Measurements from ENCODE around the gene MMP17.
"Not testable (repeated sequence)": the region's sequence is repeated elsewhere in the genome, so short reads cannot be mapped to it uniquely, and the experiment has no call there.

MMP17 gene

GRCh38 chr12:131865180-131865875 lies 37.1 kb downstream of the MMP17 start:
- DNase-seq (ENCODE audit: low spot score) = no peak

- no peak for DNase-seq (ENCODE audit: low spot score)
Observed at GRCh38 chr12:131867471-131867870, 39.3 kb downstream of the MMP17 start.

DNA sequence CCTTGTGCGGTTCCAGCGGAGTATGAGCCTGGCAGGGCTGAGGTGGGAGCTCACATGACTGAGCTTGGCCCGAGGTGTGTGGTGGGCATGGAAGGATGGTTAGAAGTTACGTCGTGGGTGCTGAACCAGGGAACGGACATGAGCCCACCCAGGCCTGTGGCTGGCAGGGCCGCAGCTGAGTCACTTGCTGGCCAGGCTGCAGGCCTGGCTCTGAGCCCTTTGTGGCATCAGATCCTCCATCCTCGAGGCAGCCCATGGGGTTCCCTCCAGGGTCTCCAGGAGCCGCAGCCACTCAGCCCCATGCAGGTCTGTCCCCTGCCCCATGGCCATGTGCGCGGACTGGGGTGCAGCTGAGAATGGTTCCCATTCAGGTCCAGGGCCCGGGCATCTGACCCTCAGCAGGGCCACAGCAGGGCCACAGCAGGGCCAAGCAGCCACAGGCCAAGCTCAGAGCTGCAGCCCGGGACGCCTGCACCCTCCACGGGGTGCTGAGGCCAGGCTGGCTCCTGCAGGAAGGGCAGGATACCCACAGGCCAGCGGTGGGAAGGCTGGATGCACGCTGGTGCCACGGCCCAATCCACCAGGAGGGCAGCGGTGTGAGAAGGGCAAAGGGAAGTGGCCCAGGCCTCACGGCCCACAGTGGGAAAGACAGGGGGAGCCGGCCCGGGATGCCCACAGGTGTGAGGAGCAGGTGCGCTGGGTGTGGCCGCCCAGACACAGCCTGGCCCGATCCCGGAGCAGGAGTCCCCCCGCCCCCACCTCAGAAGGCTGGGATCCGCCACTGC lies 39.9 kb downstream of the MMP17 start:
- no peak for DNase-seq (ENCODE audit: low spot score)

DNA sequence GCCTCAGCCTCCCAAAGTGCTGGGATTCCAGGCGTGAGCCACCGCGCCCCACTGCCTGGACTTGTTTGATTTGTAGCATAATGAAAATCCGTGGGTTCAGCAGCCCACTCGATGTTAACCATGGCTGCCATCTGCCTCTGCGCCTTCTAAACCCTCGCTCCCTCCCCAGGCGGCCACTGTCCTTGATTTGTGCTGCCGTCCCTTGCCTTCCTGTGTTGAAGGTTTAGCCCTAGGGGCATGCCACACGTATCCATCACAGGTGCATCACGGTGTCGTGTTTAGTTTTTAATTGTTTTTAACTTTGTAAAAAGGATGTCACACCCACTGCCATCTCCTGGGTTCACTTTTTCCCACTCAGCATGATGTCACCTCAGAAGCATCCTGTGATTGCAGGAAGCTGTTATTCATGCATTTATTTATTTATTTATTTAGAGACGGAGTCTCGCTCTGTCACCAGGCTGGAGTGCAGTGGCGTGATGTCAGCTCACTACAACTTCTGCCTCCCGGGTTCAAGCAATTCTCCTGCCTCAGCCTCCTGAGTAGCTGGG lies 41.8 kb downstream of the MMP17 start:
- no peak for DNase-seq (ENCODE audit: low spot score)

DNA sequence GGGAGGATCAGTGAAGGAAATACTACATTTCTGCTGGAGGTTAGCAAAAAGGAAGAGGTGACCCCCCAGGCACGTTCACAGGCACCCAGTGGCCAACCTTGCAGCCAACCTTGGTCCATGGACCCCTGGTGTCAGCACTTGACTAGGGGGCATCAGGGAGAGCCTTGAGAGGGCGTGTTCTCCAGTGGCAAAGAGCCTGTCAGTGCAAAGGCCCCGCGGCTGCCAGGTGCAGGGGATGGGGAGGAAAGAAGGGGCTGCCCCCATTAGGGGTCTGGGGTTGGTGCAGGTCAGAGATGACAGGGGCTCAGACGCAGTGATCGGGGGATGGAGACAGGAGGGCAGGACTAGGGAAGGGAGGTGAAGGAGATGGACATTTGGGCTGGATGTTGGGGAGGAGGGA lies 43.5 kb downstream of the MMP17 start:
- DNase-seq (ENCODE audit: low spot score) = no peak

- DNase-seq (ENCODE audit: low spot score) = no peak
Observed at GRCh38 chr12:131872154-131873051, 44.2 kb downstream of the MMP17 start.

DNA sequence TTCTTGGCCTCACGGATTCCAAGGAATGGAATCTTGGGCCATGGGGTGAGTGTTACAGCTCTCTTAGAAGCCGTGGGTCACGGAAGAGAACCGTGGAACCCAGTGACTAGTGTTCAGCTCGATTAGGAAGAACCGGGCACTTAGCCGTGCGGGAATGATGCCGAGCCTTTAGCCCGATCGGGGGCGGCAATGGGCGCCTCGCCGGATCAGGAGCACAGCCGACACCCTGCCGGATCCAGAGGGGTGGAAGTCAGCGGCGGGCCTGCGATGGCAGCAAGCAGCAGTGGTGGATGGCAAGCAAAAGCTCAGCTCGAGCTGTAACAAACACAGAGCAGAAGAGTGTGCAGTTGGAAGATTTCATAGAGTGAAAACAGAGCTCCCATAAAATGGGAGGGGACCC lies 45.1 kb downstream of the MMP17 start:
- no peak for DNase-seq (ENCODE audit: low spot score)

DNA sequence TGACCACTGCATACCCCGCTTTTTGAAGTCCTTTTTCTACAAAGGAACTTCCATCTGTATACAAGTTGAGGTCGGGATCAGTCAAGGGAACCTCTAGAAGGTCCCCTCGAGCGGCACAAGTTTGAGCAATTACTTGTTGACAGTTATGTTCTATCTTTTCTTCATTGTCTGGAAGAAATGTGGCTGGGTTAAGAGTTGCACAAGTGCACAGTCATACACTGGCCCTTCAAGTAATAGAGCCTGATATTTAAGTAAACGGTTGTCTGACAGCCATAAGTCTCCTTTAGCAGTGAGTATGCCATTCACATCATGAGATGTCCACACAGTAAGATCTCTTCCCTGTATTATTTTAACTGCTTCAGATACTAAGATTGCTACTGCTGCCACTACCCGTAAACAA lies 46.8 kb downstream of the MMP17 start:
- not testable (repeated sequence) for DNase-seq (ENCODE audit: low spot score)

DNA sequence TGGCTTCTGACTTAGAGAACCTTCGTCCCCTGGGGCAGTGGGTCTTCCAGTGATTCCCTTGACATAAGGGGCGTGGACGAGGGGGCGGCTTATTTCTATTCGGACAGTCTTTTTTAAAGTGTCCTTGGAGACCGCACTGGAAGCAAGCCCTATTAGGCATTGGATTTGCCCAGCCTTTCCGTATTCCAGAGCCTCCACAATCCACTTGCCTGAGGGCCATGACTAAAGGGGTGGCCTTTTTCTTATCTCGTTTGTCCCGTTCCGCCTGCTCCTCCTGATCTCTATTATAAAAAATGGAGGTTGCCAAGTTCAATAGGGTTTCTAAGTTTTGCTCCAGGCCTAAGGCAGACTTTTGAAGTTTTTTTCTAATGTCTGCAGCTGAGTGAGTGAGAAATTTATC lies 49.0 kb downstream of the MMP17 start:
- DNase-seq (ENCODE audit: low spot score) = not testable (repeated sequence)

DNA sequence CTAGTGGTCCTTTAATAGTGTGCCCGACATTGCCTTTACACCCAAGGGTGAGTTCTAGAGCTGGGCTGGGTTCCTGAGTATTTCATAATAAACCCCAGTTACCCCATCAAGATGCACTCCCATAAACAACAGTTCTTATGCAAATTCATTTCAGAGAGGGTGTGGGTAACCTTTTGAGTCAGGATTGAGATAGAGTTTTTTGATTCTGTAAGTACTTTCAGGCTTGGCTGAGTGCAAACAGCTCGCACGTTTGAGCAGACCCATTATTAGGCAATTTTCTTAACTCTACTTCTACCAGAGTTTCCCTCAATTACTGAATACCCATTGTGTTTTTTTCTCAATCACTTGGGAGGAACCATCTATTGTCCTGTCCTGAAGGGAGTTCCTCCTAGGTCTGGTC lies 50.2 kb downstream of the MMP17 start:
- DNase-seq (ENCODE audit: low spot score) = not testable (repeated sequence)

DNA sequence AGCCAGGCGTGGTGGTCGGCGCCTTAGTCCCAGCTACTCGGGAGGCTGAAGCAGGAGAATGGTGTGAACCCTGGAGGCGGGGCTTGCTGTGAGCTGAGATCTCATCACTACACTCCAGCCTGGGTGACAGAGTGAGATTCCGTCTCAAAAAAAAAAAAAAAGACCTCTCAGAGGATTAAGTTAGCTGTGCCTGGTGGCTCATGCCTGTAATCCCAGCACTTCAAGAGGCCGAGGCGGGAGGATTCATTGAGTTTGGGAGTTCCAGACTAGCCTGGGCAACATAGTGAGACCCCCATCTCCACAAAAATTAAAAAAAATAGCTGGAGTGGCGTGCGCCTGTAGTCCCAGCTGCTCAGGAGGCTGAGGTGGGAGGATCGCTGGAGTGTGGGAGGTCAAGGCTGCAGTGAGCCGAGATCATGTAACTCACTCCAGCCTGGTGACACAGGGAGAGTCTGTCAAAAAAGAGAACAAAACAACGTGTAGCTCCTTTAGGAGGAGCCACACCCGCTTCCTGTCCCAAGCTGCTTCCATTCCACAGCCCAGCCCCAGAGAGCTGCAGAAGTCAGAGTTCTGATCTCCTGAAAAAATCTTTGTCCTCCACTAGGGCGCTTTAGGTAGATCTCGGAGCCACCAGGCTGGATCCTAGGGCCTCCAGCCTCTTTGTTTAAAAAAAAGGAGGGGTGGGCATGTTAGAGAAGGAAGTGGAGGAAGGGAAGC lies 54.8 kb downstream of the MMP17 start:
- peak; percentile 20 for DNase-seq (ENCODE audit: low spot score)

- no peak for DNase-seq (ENCODE audit: low spot score)
Observed at GRCh38 chr12:131883521-131883900, 55.3 kb downstream of the MMP17 start.

DNA sequence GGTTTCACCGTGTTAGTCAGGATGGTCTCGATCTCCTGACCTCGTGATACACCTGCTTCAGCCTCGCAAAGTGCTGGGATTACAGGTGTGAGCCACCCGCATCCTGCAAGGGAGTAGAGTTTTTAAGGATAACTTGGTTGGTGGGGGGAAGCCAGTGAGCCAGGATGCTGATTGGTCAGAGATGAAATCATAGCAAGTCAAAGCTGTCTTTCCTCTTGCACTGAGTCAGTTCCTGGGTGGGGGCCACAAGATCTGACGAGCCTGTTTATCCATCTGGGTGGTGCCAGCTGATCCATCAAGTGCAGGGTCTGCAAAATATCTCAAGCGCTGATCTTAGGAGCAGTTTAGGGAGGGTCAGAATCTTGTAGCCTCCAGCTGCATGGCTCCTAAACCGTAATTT lies 56.9 kb downstream of the MMP17 start:
- DNase-seq (ENCODE audit: low spot score) = not testable (repeated sequence)

- no peak for DNase-seq (ENCODE audit: low spot score)
Observed at GRCh38 chr12:131885543-131886057, 57.4 kb downstream of the MMP17 start.

DNA sequence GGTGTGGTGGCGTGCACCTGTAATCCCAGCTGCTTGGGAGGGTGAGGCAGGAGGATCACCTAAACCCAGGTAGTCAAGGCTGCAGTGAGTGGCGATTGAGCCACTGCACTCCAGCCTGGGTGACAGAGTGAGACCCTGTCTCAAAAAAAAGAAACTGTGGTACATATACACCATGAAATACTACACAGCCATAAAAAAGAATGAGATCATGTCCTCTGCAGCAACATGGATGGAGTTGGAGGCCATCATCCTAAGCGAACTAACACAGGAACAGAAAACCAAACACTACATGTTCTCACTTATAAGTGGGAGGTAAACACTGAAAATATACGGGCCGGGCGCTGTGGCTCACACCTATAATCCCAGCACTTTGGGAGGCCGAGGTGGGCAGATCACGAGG lies 63.5 kb downstream of the MMP17 start:
- DNase-seq (ENCODE audit: low spot score) = not testable (repeated sequence)

- peak; percentile 7 for DNase-seq (ENCODE audit: low spot score)
Observed at GRCh38 chr12:131892711-131893604, 64.8 kb downstream of the MMP17 start.

GRCh38 chr12:131893605-131894312 lies 65.6 kb downstream of the MMP17 start:
- DNase-seq (ENCODE audit: low spot score) = peak; percentile 3

- DNase-seq (ENCODE audit: low spot score) = peak; percentile 95
Observed at GRCh38 chr12:131894313-131894860, 66.2 kb downstream of the MMP17 start, which contains the start of gene ULK1. Gene ULK1 (plus strand): TSS chr12:131894622. CDS start chr12:131895002, 380 bp downstream.

DNA sequence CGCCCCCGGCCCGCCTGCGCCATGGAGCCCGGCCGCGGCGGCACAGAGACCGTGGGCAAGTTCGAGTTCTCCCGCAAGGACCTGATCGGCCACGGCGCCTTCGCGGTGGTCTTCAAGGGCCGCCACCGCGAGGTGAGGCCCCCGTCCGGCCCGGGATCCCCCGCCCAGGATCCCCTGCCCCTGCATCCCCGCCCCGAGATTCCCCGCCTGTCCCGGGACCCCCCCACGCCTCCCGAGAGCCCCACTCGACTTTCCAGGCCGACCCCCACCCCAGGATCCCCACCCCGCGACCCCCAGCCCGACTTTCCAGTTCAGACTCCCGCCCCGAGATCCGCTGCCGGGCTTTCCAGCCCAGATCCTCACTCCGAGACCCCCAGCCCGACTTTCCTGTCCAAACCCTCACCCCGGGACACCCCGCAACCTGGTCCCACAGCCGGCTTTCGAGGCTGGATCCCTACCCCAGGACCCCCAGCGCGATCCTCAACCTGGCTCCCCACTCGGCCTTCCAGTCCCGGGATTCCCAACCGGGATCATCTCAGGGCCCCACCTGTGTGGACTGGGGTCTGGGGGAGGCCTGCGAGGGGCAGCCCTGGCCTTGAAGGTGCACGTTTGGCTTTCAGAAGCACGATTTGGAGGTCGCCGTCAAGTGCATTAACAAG lies 66.9 kb downstream of the MMP17 start:
- DNase-seq (ENCODE audit: low spot score) = peak; percentile 22
